Panc1 (cell line): ENCODE measurements around the gene PEX12. TPM values are rescaled to one million over a fixed set of nuclear protein-coding genes. Genes with fewer than 3 reads are reported as not detected.

Experiments used
- ATAC-seq: fragments of 200-7000 bp; cut with Tn5 transposase; 2 replicates; pipeline ENCODE4 v1.9.1; 2020; ENCODE audit warnings: mild to moderate bottlenecking, moderate library complexity
- BruUV-seq: library from RNA; stranded (reverse); fragments of 400-500 nt; replicated peaks from 2 replicates; lab custom pipeline; 2021; lab: Mats Ljungman, UMichigan
- CTCF ChIA-PET: fragments of 300-600 bp; sonication (Branson Sonifier 250); formaldehyde crosslinking; loops from one replicate; lab custom pipeline; 2022; ENCODE audit warnings: antibody characterized with exemption; lab: Charles Lee
- POLR2A ChIA-PET: fragments of 300-600 bp; sonication (Branson Sonifier 250); formaldehyde crosslinking; loops from one replicate; lab custom pipeline; 2022; ENCODE audit warnings: antibody characterized with exemption; lab: Charles Lee
- DNase-seq: peaks from one replicate; pipeline ENCODE4 v3.0.0-alpha.2; 2010; ENCODE audit warnings: low read depth, low spot score
- H3K27ac ChIP-seq: 2 replicates; pipeline ENCODE4 v1.5.1; 2011; ENCODE audit warnings: mild to moderate bottlenecking, low read length, inconsistent platforms
- H3K27me3 ChIP-seq: fragments of 200-500 bp; sonication (Bioruptor generic); 2 replicates; pipeline ENCODE4 v1.6.0; 2014; ENCODE audit warnings: low read length, inconsistent platforms; ENCODE audit not compliant: control insufficient read depth, insufficient read depth
- H3K36me3 ChIP-seq: fragments of 200-500 bp; sonication (Bioruptor generic); 2 replicates; pipeline ENCODE4 v1.5.1; 2014; ENCODE audit warnings: inconsistent platforms, mild to moderate bottlenecking, low read length, moderate library complexity; ENCODE audit not compliant: control insufficient read depth, insufficient read depth
- H3K4me1 ChIP-seq: 2 replicates; pipeline ENCODE4 v1.5.1; 2011; ENCODE audit warnings: inconsistent platforms, mild to moderate bottlenecking, low read length, moderate library complexity; ENCODE audit not compliant: control insufficient read depth, insufficient read depth
- H3K4me3 ChIP-seq, 2 experiments: 2 replicates each; pipeline ENCODE4 v1.5.1; 2011 to 2012; ENCODE audit warnings: low read depth in 2 of 2, low read length in 2 of 2, mild to moderate bottlenecking in 2 of 2, inconsistent platforms in 1 of 2, moderate library complexity in 1 of 2
- H3K9me3 ChIP-seq: fragments of 200-500 bp; sonication (Bioruptor generic); 2 replicates; pipeline ENCODE4 v1.5.1; 2014; ENCODE audit warnings: low read depth, mild to moderate bottlenecking, inconsistent platforms, low read length, moderate library complexity; ENCODE audit not compliant: control insufficient read depth, insufficient read depth
- CTCF ChIP-seq: fragments of 450-650 bp; IDR thresholded peaks from 2 replicates; pipeline ENCODE4 v1.5.1; 2017; ENCODE audit warnings: mild to moderate bottlenecking
- POLR2AphosphoS5 ChIP-seq: IDR thresholded peaks from 2 replicates; pipeline ENCODE4 v1.6.1; 2012; ENCODE audit warnings: mild to moderate bottlenecking, low read depth, low read length, moderate library complexity
- REST ChIP-seq, 2 experiments: IDR thresholded peaks; 2 replicates each; pipeline ENCODE4 v1.6.1; 2011 to 2012; ENCODE audit warnings: low read depth in 2 of 2, control low read depth in 1 of 2, low read length in 1 of 2, mild to moderate bottlenecking in 1 of 2, moderate library complexity in 1 of 2; ENCODE audit not compliant: insufficient read depth in 1 of 2
- SIN3A ChIP-seq: IDR thresholded peaks from 2 replicates; pipeline ENCODE4 v1.6.1; 2012; ENCODE audit warnings: low read depth, mild to moderate bottlenecking, low read length, moderate library complexity, borderline replicate concordance; ENCODE audit not compliant: insufficient read depth
- TCF7L2 ChIP-seq: IDR thresholded peaks from 2 replicates; pipeline ENCODE4 v1.6.1; 2011; ENCODE audit warnings: mild to moderate bottlenecking, low read depth, low read length, inconsistent platforms
- in situ Hi-C: cut with HindIII; loops from 2 replicates; pipeline ENCODE4 v1.10.0; 2016; ENCODE audit warnings: low sequenced_read_pairs, low pct_unique_long_range_greater_than_20kb
- intact Hi-C: fragments of 100-400 bp; cut with micrococcal nuclease; formaldehyde crosslinking; loops from one replicate; pipeline ENCODE4 v1.10.0; 2022; ENCODE audit not compliant: unreplicated experiment
- total RNA-seq: library from RNA; stranded (reverse); gene quantifications from one replicate; pipeline ENCODE4 v1.2.1, GENCODE V29; 2021; ENCODE audit not compliant: unreplicated experiment

Gene PEX12
- total RNA-seq, 1 experiment from 2014 or later = 6.6 TPM

GRCh38 chr17:35605678-35606077, 27.3 kb upstream of the PEX12 start:
- intact Hi-C loops (no loop called here), in situ Hi-C loops (no loop called here)
- no TSS peak for BruUV-seq
- Histone ChIP-seq H3K27me3 (no peaks in the 10 kb centered on the region), H3K27ac (no peak overlapping the region), H3K4me1 (no peaks in the 10 kb centered on the region), H3K4me3 (no peak overlapping the region), H3K9me3 (no peaks in the 10 kb centered on the region), H3K36me3 (peaks cover 62% of the 10 kb centered on the region)
- no peak for DNase-seq
- TF ChIP-seq POLR2AphosphoS5 (no peak), SIN3A (no peak), CTCF (no peak), REST (IDR thresholded peaks at IDR 0.05; ENCODE audit: insufficient read depth in 1 of 2, low read depth in 2 of 2, low read length in 1 of 2) (no peak), TCF7L2 (no peak)
- peak; percentile 33; the same call in 1 of the 2 replicates for ATAC-seq
- ChIA-PET CTCF (interaction anchor here (0.6 kb wide), 1 partner anchor 10 kb away, joined by 5 read pairs; no protein-coding TSS in a partner anchor), POLR2A (interaction anchor here (0.5 kb wide), 1 partner anchor 35 kb away, joined by 6 read pairs; no protein-coding TSS in a partner anchor)

- Histone ChIP-seq H3K9me3 (no peaks in the 10 kb centered on the region), H3K27ac (no peak overlapping the region), H3K36me3 (peaks cover 66% of the 10 kb centered on the region), H3K4me3 (no peak overlapping the region), H3K4me1 (no peaks in the 10 kb centered on the region), H3K27me3 (no peaks in the 10 kb centered on the region)
- DNase-seq = no peak
- TF ChIP-seq REST (IDR thresholded peaks at IDR 0.05; ENCODE audit: insufficient read depth in 1 of 2, low read depth in 2 of 2, low read length in 1 of 2) (no peak), TCF7L2 (no peak), SIN3A (no peak), POLR2AphosphoS5 (no peak), CTCF (no peak)
- no TSS peak for BruUV-seq
- ChIA-PET CTCF (interaction anchor here (0.8 kb wide), 1 partner anchor 48 kb away, joined by 3 read pairs; no protein-coding TSS in a partner anchor), POLR2A (interaction anchor here (0.7 kb wide), 1 partner anchor 9 kb away, joined by 3 read pairs; no protein-coding TSS in a partner anchor)
- in situ Hi-C loops (no loop called here), intact Hi-C loops (no loop called here)
- ATAC-seq = no peak
Observed at GRCh38 chr17:35603674-35604073, 25.3 kb upstream of the PEX12 start.
